Measurements from ENCODE around the gene PLA2G4F.

Gene PLA2G4F

DNA sequence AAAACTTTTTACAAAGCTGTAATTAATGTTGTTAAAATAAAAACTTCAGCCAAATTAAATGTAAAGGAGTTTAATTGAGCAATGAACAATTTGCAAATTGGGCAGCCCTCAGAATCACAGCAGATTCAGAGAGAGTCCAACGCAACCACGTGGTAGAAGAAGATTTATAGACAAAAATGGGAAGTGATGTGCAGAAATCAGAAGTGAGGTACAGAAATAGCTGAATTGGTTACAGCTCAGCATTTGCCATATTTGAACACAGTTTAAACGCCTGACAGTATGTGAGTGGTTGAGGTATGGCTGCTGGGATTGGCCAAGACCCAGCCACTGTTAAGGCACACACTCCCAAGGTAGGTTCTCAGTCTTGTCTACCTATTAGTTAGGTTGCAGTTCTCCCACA is 47.6 kb downstream of the PLA2G4F start:
- DNase-seq (no peak), ATAC-seq (ENCODE audit: insufficient read depth, low read depth) (no peak)
- Histone ChIP-seq H3K4me3 (ENCODE audit: low read depth in 1 of 2, low read length in 2 of 2) (no peak overlapping the region), H3K9ac (ENCODE audit: low read depth, low read length) (no peak overlapping the region), H3K4me2 (ENCODE audit: insufficient read depth, low read length) (no peak overlapping the region), H3K36me3 (ENCODE audit: insufficient read depth, low read length) (no peaks in the 10 kb centered on the region), H2AFZ (ENCODE audit: low read depth, low read length) (no peak overlapping the region), H4K20me1 (ENCODE audit: insufficient read depth, low read length) (no peaks in the 10 kb centered on the region), H3K79me2 (ENCODE audit: insufficient read depth, low read length) (no peaks in the 10 kb centered on the region), H3K27ac (ENCODE audit: low read length) (no peak overlapping the region), H3K9me3 (ENCODE audit: insufficient read depth, low read length, severe bottlenecking) (no peaks in the 10 kb centered on the region), H3K27me3 (ENCODE audit: insufficient read depth, low read length, poor library complexity) (no peaks in the 10 kb centered on the region), H3K4me1 (ENCODE audit: insufficient read depth, low read length) (peaks cover 34% of the 10 kb centered on the region)
- no peak for TF ChIP-seq EZH2 (IDR thresholded peaks at IDR 0.05; ENCODE audit: borderline replicate concordance, low read depth, low read length, severe bottlenecking)
- TF ChIP-seq, protein P1, sequence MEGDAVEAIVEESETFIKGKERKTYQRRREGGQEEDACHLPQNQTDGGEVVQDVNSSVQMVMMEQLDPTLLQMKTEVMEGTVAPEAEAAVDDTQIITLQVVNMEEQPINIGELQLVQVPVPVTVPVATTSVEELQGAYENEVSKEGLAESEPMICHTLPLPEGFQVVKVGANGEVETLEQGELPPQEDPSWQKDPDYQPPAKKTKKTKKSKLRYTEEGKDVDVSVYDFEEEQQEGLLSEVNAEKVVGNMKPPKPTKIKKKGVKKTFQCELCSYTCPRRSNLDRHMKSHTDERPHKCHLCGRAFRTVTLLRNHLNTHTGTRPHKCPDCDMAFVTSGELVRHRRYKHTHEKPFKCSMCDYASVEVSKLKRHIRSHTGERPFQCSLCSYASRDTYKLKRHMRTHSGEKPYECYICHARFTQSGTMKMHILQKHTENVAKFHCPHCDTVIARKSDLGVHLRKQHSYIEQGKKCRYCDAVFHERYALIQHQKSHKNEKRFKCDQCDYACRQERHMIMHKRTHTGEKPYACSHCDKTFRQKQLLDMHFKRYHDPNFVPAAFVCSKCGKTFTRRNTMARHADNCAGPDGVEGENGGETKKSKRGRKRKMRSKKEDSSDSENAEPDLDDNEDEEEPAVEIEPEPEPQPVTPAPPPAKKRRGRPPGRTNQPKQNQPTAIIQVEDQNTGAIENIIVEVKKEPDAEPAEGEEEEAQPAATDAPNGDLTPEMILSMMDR (IDR thresholded peaks at IDR 0.05; ENCODE audit: borderline replicate concordance, extremely low read depth, low read length, poor library complexity, severe bottlenecking) = no peak

DNA sequence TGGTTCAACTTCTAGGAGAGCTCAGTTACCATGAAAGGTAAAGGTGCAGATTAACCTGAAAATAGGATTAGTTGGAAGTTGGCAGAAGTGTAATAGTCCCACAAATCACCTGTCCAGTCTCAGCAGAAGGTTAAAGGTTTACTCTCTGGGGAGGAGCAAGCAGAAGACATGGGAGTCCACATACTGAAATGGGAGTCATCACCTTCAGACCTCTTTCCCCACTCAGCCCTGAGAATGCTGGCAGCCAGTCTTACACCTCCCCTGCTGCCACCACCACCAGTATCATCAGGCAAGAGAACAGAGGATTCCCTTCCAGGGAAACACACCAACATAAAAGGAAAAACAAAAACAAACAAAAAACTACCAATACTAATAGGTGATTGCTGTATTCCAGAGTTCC is 48.2 kb downstream of the PLA2G4F start:
- no peak for ATAC-seq (ENCODE audit: insufficient read depth, low read depth)
- no peak for TF ChIP-seq EZH2 (IDR thresholded peaks at IDR 0.05; ENCODE audit: borderline replicate concordance, low read depth, low read length, severe bottlenecking)
- TF ChIP-seq, protein P1 (IDR thresholded peaks at IDR 0.05; ENCODE audit: borderline replicate concordance, extremely low read depth, low read length, poor library complexity, severe bottlenecking) = no peak
- H3K27ac ChIP-seq (ENCODE audit: low read length) = no peak overlapping the region
- DNase-seq = no peak
- no peak overlapping the region for H3K4me2 ChIP-seq (ENCODE audit: insufficient read depth, low read length)
- no peaks in the 10 kb centered on the region for H3K9me3 ChIP-seq (ENCODE audit: insufficient read depth, low read length, severe bottlenecking)
- H3K27me3 ChIP-seq (ENCODE audit: insufficient read depth, low read length, poor library complexity) = no peaks in the 10 kb centered on the region
- no peaks in the 10 kb centered on the region for H3K79me2 ChIP-seq (ENCODE audit: insufficient read depth, low read length)
- H2AFZ ChIP-seq (ENCODE audit: low read depth, low read length) = no peak overlapping the region
- H3K36me3 ChIP-seq (ENCODE audit: insufficient read depth, low read length) = no peaks in the 10 kb centered on the region
- peaks cover 34% of the 10 kb centered on the region for H3K4me1 ChIP-seq (ENCODE audit: insufficient read depth, low read length)
- H4K20me1 ChIP-seq (ENCODE audit: insufficient read depth, low read length) = no peaks in the 10 kb centered on the region
- no peak overlapping the region for H3K9ac ChIP-seq (ENCODE audit: low read depth, low read length)
- H3K4me3 ChIP-seq (ENCODE audit: low read depth in 1 of 2, low read length in 2 of 2) = no peak overlapping the region

DNA sequence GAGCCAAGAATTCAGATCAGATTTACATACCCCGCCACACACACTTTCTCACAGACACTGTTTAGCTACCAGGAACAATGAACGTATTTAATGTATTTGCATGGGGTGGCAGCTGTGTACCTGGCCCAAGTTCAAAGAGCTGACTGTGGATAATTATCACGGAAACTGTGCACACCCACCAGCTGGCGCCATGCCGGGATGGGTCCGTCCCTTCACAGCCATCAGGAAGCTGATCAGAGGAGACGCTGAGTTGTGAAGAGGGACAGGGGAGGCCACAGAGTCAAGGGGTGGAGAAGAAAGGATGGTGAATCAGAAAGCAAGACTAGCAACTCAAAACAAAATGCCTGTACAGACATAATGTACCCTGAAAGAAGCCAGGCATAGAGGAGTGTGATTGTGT is 49.0 kb downstream of the PLA2G4F start:
- no peak overlapping the region for H2AFZ ChIP-seq (ENCODE audit: low read depth, low read length)
- H4K20me1 ChIP-seq (ENCODE audit: insufficient read depth, low read length) = no peaks in the 10 kb centered on the region
- no peaks in the 10 kb centered on the region for H3K36me3 ChIP-seq (ENCODE audit: insufficient read depth, low read length)
- H3K9ac ChIP-seq (ENCODE audit: low read depth, low read length) = no peak overlapping the region
- no peak overlapping the region for H3K4me2 ChIP-seq (ENCODE audit: insufficient read depth, low read length)
- DNase-seq (no peak), ATAC-seq (ENCODE audit: insufficient read depth, low read depth) (no peak)
- H3K27me3 ChIP-seq (ENCODE audit: insufficient read depth, low read length, poor library complexity) = no peaks in the 10 kb centered on the region
- H3K4me1 ChIP-seq (ENCODE audit: insufficient read depth, low read length) = peaks cover 32% of the 10 kb centered on the region
- no peaks in the 10 kb centered on the region for H3K79me2 ChIP-seq (ENCODE audit: insufficient read depth, low read length)
- H3K9me3 ChIP-seq (ENCODE audit: insufficient read depth, low read length, severe bottlenecking) = no peaks in the 10 kb centered on the region
- no peak overlapping the region for H3K4me3 ChIP-seq (ENCODE audit: low read depth in 1 of 2, low read length in 2 of 2)
- no peak overlapping the region for H3K27ac ChIP-seq (ENCODE audit: low read length)
- TF ChIP-seq, protein P1 (IDR thresholded peaks at IDR 0.05; ENCODE audit: borderline replicate concordance, extremely low read depth, low read length, poor library complexity, severe bottlenecking) = no peak
- no peak for TF ChIP-seq EZH2 (IDR thresholded peaks at IDR 0.05; ENCODE audit: borderline replicate concordance, low read depth, low read length, severe bottlenecking)

DNA sequence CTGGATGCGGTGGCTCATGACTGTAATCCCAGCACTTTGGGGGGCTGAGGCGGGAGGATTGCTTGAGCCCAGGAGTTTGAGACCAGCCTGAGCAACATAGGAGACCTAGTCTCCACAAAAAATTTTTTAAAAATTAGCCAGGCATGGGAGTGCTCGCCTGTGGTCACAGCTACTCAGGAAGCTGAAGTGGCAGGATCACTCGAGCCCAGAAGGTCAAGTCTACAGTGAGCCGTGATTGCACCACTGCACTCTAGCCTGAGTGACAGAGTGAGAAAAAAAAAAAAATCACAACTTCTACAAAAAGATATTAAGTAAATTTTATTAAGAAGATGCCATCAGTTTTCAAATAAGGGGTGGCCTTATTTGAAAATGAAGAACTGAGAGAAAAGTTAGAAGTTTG is 50.1 kb downstream of the PLA2G4F start:
- TF ChIP-seq EZH2 (IDR thresholded peaks at IDR 0.05; ENCODE audit: borderline replicate concordance, low read depth, low read length, severe bottlenecking) = no peak
- TF ChIP-seq, protein P1 (IDR thresholded peaks at IDR 0.05; ENCODE audit: borderline replicate concordance, extremely low read depth, low read length, poor library complexity, severe bottlenecking) = no peak
- Histone ChIP-seq H3K79me2 (ENCODE audit: insufficient read depth, low read length) (no peaks in the 10 kb centered on the region), H3K27me3 (ENCODE audit: insufficient read depth, low read length, poor library complexity) (no peaks in the 10 kb centered on the region), H3K27ac (ENCODE audit: low read length) (no peak overlapping the region), H3K9ac (ENCODE audit: low read depth, low read length) (no peak overlapping the region), H2AFZ (ENCODE audit: low read depth, low read length) (no peak overlapping the region), H3K36me3 (ENCODE audit: insufficient read depth, low read length) (no peaks in the 10 kb centered on the region), H4K20me1 (ENCODE audit: insufficient read depth, low read length) (no peaks in the 10 kb centered on the region), H3K4me2 (ENCODE audit: insufficient read depth, low read length) (no peak overlapping the region), H3K4me1 (ENCODE audit: insufficient read depth, low read length) (peaks cover 20% of the 10 kb centered on the region), H3K9me3 (ENCODE audit: insufficient read depth, low read length, severe bottlenecking) (no peaks in the 10 kb centered on the region), H3K4me3 (ENCODE audit: low read depth in 1 of 2, low read length in 2 of 2) (no peak overlapping the region)
- no peak for ATAC-seq (ENCODE audit: insufficient read depth, low read depth)
- DNase-seq = no peak

Measured in DND-41 (cell line).